ENCODE data around the gene CAMK2N2. TPM values are rescaled to one million over a fixed set of nuclear protein-coding genes. Genes with fewer than 3 reads are reported as not detected.

CAMK2N2 gene
- total RNA-seq, 1 donor from 2014 or later: 2.6 TPM

GRCh38 chr3:184237807-184238206, 23.5 kb downstream of the CAMK2N2 start:
- TF ChIP-seq EZH2 (IDR thresholded peaks at IDR 0.05; ENCODE audit: insufficient read depth, low read length): no peak
- TF ChIP-seq CTCF (IDR thresholded peaks at IDR 0.05; ENCODE audit: insufficient read depth, low read depth, low read length): no peak
- H3K4me3 ChIP-seq (ENCODE audit: insufficient read depth, low read depth, low read length): no peak overlapping the region
- no peak overlapping the region for H3K9ac ChIP-seq (ENCODE audit: low read length)
- no peaks in the 10 kb centered on the region for H3K36me3 Mint-ChIP-seq (ENCODE audit: low read depth, unreplicated experiment)
- H3K4me1 ChIP-seq (ENCODE audit: insufficient read depth, low read length): no peaks in the 10 kb centered on the region
- no peak overlapping the region for H2AFZ ChIP-seq (ENCODE audit: low read depth, low read length)
- H3K4me1 Mint-ChIP-seq (ENCODE audit: low read depth, unreplicated experiment): peaks cover 4% of the 10 kb centered on the region
- no peaks in the 10 kb centered on the region for H3K9me3 Mint-ChIP-seq (ENCODE audit: unreplicated experiment)
- no peak overlapping the region for H3K4me3 Mint-ChIP-seq (ENCODE audit: unreplicated experiment)
- H3K27me3 Mint-ChIP-seq (ENCODE audit: low read depth, unreplicated experiment): peaks cover 51% of the 10 kb centered on the region
- H3K79me2 ChIP-seq (ENCODE audit: insufficient read depth, low read length): no peaks in the 10 kb centered on the region
- FAIRE-seq: no peak
- no peak overlapping the region for H3K27ac ChIP-seq (ENCODE audit: low read depth, low read length)
- peaks cover 5% of the 10 kb centered on the region for H3K27me3 ChIP-seq (ENCODE audit: insufficient read depth, low read length)
- H3K4me2 ChIP-seq (ENCODE audit: low read length): no peak overlapping the region
- no peaks in the 10 kb centered on the region for H3K36me3 ChIP-seq (ENCODE audit: insufficient read depth, low read length)
- H3K9me3 ChIP-seq (ENCODE audit: insufficient read depth, low read depth, low read length): no peaks in the 10 kb centered on the region
- DNase-seq (ENCODE audit: low read depth): no peak
- peaks cover 29% of the 10 kb centered on the region for H4K20me1 ChIP-seq (ENCODE audit: insufficient read depth, low read length)
- H3K27ac Mint-ChIP-seq (ENCODE audit: unreplicated experiment): no peak overlapping the region

GRCh38 chr3:184237211-184237610, 24.1 kb downstream of the CAMK2N2 start:
- Histone ChIP-seq H3K36me3 (ENCODE audit: insufficient read depth, low read length) (no peaks in the 10 kb centered on the region), H3K9ac (ENCODE audit: low read length) (no peak overlapping the region), H3K27me3 (ENCODE audit: insufficient read depth, low read length) (peaks cover 11% of the 10 kb centered on the region), H3K4me1 (ENCODE audit: insufficient read depth, low read length) (no peaks in the 10 kb centered on the region), H2AFZ (ENCODE audit: low read depth, low read length) (no peak overlapping the region), H3K9me3 (ENCODE audit: insufficient read depth, low read depth, low read length) (no peaks in the 10 kb centered on the region), H3K4me2 (ENCODE audit: low read length) (no peak overlapping the region), H3K27ac (ENCODE audit: low read depth, low read length) (no peak overlapping the region), H3K4me3 (ENCODE audit: insufficient read depth, low read depth, low read length) (no peak overlapping the region), H3K79me2 (ENCODE audit: insufficient read depth, low read length) (no peaks in the 10 kb centered on the region), H4K20me1 (ENCODE audit: insufficient read depth, low read length) (peaks cover 23% of the 10 kb centered on the region)
- Mint-ChIP-seq H3K4me1 (ENCODE audit: low read depth, unreplicated experiment) (peaks cover 4% of the 10 kb centered on the region), H3K9me3 (ENCODE audit: unreplicated experiment) (no peaks in the 10 kb centered on the region), H3K4me3 (ENCODE audit: unreplicated experiment) (no peak overlapping the region), H3K36me3 (ENCODE audit: low read depth, unreplicated experiment) (no peaks in the 10 kb centered on the region), H3K27me3 (ENCODE audit: low read depth, unreplicated experiment) (peaks cover 54% of the 10 kb centered on the region), H3K27ac (ENCODE audit: unreplicated experiment) (no peak overlapping the region)
- FAIRE-seq (no peak), DNase-seq (ENCODE audit: low read depth) (no peak)
- no peak for TF ChIP-seq EZH2 (IDR thresholded peaks at IDR 0.05; ENCODE audit: insufficient read depth, low read length)
- no peak for TF ChIP-seq CTCF (IDR thresholded peaks at IDR 0.05; ENCODE audit: insufficient read depth, low read depth, low read length)

GRCh38 chr3:184236636-184237035, 24.7 kb downstream of the CAMK2N2 start:
- TF ChIP-seq CTCF (IDR thresholded peaks at IDR 0.05; ENCODE audit: insufficient read depth, low read depth, low read length) (no peak), EZH2 (IDR thresholded peaks at IDR 0.05; ENCODE audit: insufficient read depth, low read length) (no peak)
- no peaks in the 10 kb centered on the region for H3K9me3 Mint-ChIP-seq (ENCODE audit: unreplicated experiment)
- peaks cover 57% of the 10 kb centered on the region for H3K27me3 Mint-ChIP-seq (ENCODE audit: low read depth, unreplicated experiment)
- peaks cover 19% of the 10 kb centered on the region for H4K20me1 ChIP-seq (ENCODE audit: insufficient read depth, low read length)
- no peak overlapping the region for H3K4me3 Mint-ChIP-seq (ENCODE audit: unreplicated experiment)
- peaks cover 16% of the 10 kb centered on the region for H3K27me3 ChIP-seq (ENCODE audit: insufficient read depth, low read length)
- H3K36me3 Mint-ChIP-seq (ENCODE audit: low read depth, unreplicated experiment): no peaks in the 10 kb centered on the region
- no peaks in the 10 kb centered on the region for H3K9me3 ChIP-seq (ENCODE audit: insufficient read depth, low read depth, low read length)
- DNase-seq (ENCODE audit: low read depth) (no peak), FAIRE-seq (no peak)
- no peak overlapping the region for H3K9ac ChIP-seq (ENCODE audit: low read length)
- H3K79me2 ChIP-seq (ENCODE audit: insufficient read depth, low read length): no peaks in the 10 kb centered on the region
- H3K27ac ChIP-seq (ENCODE audit: low read depth, low read length): no peak overlapping the region
- no peaks in the 10 kb centered on the region for H3K36me3 ChIP-seq (ENCODE audit: insufficient read depth, low read length)
- H3K27ac Mint-ChIP-seq (ENCODE audit: unreplicated experiment): no peak overlapping the region
- peaks cover 6% of the 10 kb centered on the region for H3K4me1 Mint-ChIP-seq (ENCODE audit: low read depth, unreplicated experiment)
- no peak overlapping the region for H2AFZ ChIP-seq (ENCODE audit: low read depth, low read length)
- no peaks in the 10 kb centered on the region for H3K4me1 ChIP-seq (ENCODE audit: insufficient read depth, low read length)
- H3K4me2 ChIP-seq (ENCODE audit: low read length): no peak overlapping the region
- no peak overlapping the region for H3K4me3 ChIP-seq (ENCODE audit: insufficient read depth, low read depth, low read length)

Data from astrocyte (in vitro differentiated cells and primary cell).